ENCODE data around the gene RPP25.

Gene RPP25

GRCh38 chr15:74997141-74997540, 40.6 kb upstream of the RPP25 start:
- Histone ChIP-seq H3K27ac (no peak overlapping the region), H3K79me2 (ENCODE audit: insufficient read depth, low read depth) (no peaks in the 10 kb centered on the region), H2AFZ (ENCODE audit: low read depth) (no peak overlapping the region), H3K36me3 (ENCODE audit: insufficient read depth) (no peaks in the 10 kb centered on the region), H3K9ac (no peak overlapping the region), H3K4me3 (IDR thresholded peaks at IDR 0.05; ENCODE audit: insufficient read depth, low read depth, low read length) (no peak overlapping the region), H3K4me2 (no peak overlapping the region), H3K27me3 (ENCODE audit: insufficient read depth, low read depth) (peaks cover 10% of the 10 kb centered on the region), H4K20me1 (ENCODE audit: insufficient read depth) (no peaks in the 10 kb centered on the region), H3K4me1 (ENCODE audit: low read depth, poor library complexity, severe bottlenecking) (peaks cover 23% of the 10 kb centered on the region)
- no peak for TF ChIP-seq CTCF (conservative IDR thresholded peaks at IDR 0.05; ENCODE audit: low read depth, low read length)

DNA sequence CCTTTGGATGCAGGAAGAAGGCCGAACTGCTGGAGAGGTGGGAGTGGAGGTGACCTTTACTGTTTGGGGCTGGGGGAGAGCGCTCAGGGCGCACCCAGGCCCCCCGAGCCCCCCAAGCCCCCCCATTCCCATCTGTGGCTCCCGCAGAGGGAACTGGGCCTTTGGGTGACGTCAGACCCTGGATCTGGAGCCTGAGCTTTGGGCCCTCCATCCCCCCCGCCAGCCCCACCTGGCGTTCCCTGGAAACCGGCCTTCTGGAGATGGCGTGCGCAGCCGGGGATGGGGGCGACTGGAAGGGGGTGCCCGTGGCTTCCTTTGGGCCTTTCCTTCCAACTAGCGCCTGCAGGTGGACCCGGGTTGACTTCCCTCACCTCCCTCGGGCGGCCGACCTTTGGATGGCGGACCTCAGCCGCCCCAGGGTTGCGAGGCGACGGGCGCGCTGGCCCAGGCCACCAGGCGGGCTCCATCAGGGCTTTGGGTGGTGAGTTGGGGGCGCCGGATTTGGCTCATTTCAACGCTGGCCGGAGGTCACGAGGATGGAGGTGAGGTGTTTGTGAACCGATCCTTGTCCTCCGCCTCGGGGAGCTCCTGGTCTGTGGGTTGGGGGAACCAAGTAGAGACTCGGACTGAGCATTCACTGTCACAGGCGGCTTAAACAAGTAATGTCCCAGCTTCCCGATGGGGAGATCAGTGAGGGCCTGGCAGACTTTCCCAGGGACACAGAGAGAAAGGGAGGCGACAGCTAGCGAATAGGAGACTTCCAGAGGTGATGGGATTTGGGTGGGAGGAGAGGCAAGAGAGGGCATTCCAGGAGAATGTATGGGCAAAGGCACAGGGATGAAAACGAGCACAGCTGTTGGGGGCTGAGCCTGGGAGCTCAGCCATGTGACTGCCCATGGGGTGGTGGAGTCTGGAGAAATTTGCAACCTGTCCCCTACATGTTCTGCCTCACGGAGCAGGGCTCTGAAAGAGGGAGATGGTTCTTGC, 39.5 kb upstream of the RPP25 start:
- peak overlapping the region; percentile 78 for H3K4me2 ChIP-seq
- H3K4me3 ChIP-seq (IDR thresholded peaks at IDR 0.05; ENCODE audit: insufficient read depth, low read depth, low read length), result no peak overlapping the region
- TF ChIP-seq CTCF (conservative IDR thresholded peaks at IDR 0.05; ENCODE audit: low read depth, low read length), result no peak
- H3K79me2 ChIP-seq (ENCODE audit: insufficient read depth, low read depth), result no peaks in the 10 kb centered on the region
- peak overlapping the region; percentile 39; the same call in 1 of the 2 replicates for H3K9ac ChIP-seq
- no peaks in the 10 kb centered on the region for H3K36me3 ChIP-seq (ENCODE audit: insufficient read depth)
- no peaks in the 10 kb centered on the region for H4K20me1 ChIP-seq (ENCODE audit: insufficient read depth)
- peaks cover 15% of the 10 kb centered on the region for H3K27me3 ChIP-seq (ENCODE audit: insufficient read depth, low read depth)
- peaks cover 23% of the 10 kb centered on the region for H3K4me1 ChIP-seq (ENCODE audit: low read depth, poor library complexity, severe bottlenecking)
- H2AFZ ChIP-seq (ENCODE audit: low read depth), result peak overlapping the region; percentile 59; the same call in 1 of the 2 replicates
- H3K27ac ChIP-seq, result no peak overlapping the region

DNA sequence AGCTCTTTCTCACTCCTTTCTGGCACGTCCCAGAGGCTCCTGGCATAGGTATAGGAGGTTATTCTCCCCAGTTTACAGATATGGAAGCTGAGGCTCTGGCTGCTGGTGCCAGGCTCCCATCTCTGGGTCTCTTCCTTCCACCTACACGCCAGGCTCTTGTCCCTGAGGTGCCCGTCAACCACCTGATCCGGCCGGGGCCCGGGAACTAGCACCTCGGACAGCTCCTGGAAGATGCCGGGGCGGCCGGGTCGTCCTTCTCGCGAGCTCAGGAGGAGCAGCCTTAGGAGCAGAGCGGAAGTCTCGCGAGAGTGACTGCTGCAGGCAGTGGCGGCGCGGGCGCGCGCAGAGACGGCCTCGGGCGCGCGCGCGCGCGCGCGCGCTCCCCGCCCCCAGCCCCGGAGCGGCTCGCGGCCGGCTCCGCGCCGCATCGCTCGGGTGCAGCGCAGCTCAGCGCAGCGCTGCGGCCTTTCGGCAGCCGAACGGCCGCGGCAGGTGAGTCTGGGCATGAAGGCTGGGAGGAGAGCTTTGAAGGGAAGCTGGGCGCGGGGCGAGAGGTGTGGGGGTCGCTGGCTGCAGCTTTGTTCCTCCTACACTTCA, 38.7 kb upstream of the RPP25 start, which contains the start of gene SCAMP5:
Gene SCAMP5, plus strand, starts transcription at position 382 of the 597 bp plus-strand sequence. CDS start 16,277 bp downstream, outside the sequence.
- Histone ChIP-seq H3K9ac (peak within 1 kb of the TSS; percentile 39; the same call in 1 of the 2 replicates), H3K4me1 (ENCODE audit: low read depth, poor library complexity, severe bottlenecking) (peaks cover 23% of the 10 kb centered on the region), H3K36me3 (ENCODE audit: insufficient read depth) (no peaks in the 10 kb centered on the region), H3K4me3 (IDR thresholded peaks at IDR 0.05; ENCODE audit: insufficient read depth, low read depth, low read length) (no peak within 1 kb of the TSS), H2AFZ (ENCODE audit: low read depth) (peak within 1 kb of the TSS; percentile 59), H3K27ac (no peak within 1 kb of the TSS), H3K79me2 (ENCODE audit: insufficient read depth, low read depth) (no peaks in the 10 kb centered on the region), H3K4me2 (peak within 1 kb of the TSS; percentile 78), H4K20me1 (ENCODE audit: insufficient read depth) (no peaks in the 10 kb centered on the region), H3K27me3 (ENCODE audit: insufficient read depth, low read depth) (peaks cover 18% of the 10 kb centered on the region)
- no peak for TF ChIP-seq CTCF (conservative IDR thresholded peaks at IDR 0.05; ENCODE audit: low read depth, low read length)

GRCh38 chr15:74994685-74995084, 38.1 kb upstream of the RPP25 start:
- Histone ChIP-seq H4K20me1 (ENCODE audit: insufficient read depth) (no peaks in the 10 kb centered on the region), H3K4me1 (ENCODE audit: low read depth, poor library complexity, severe bottlenecking) (peaks cover 19% of the 10 kb centered on the region), H2AFZ (ENCODE audit: low read depth) (peak overlapping the region; percentile 59; the same call in 1 of the 2 replicates), H3K36me3 (ENCODE audit: insufficient read depth) (no peaks in the 10 kb centered on the region), H3K27me3 (ENCODE audit: insufficient read depth, low read depth) (peaks cover 18% of the 10 kb centered on the region), H3K4me3 (IDR thresholded peaks at IDR 0.05; ENCODE audit: insufficient read depth, low read depth, low read length) (no peak overlapping the region), H3K9ac (no peak overlapping the region), H3K27ac (no peak overlapping the region), H3K79me2 (ENCODE audit: insufficient read depth, low read depth) (no peaks in the 10 kb centered on the region), H3K4me2 (peak overlapping the region; percentile 53)
- TF ChIP-seq CTCF (conservative IDR thresholded peaks at IDR 0.05; ENCODE audit: low read depth, low read length), result no peak
